CD4-positive, alpha-beta T cell (primary cell): ENCODE results near the gene SESN1. TPM values are rescaled to one million over a fixed set of nuclear protein-coding genes. Genes with fewer than 3 reads are reported as not detected.

ENCODE experiments used
- ATAC-seq: fragments of 200-7000 bp; cut with Tn5 transposase; one replicate; pipeline ENCODE4 v1.10.0; 2022; ENCODE audit warnings: mild to moderate bottlenecking; ENCODE audit not compliant: poor library complexity
- CTCF ChIA-PET: fragments of 350-600 bp; sonication (Branson Sonifier 250); formaldehyde crosslinking; loops from one replicate; lab custom pipeline; 2021; ENCODE audit warnings: antibody characterized with exemption, inconsistent platforms; lab: Charles Lee
- POLR2A ChIA-PET: fragments of 350-600 bp; sonication (Branson Sonifier 250); formaldehyde crosslinking; loops from one replicate; lab custom pipeline; 2021; ENCODE audit warnings: antibody characterized with exemption, inconsistent platforms; lab: Charles Lee
- DNase-seq, 14 experiments: peaks; one replicate each; pipeline ENCODE4 v3.0.0-alpha.2; 2013 to 2020; ENCODE audit warnings: mixed read lengths in 2 of 14
- H3K27ac ChIP-seq, 2 donors: one replicate each; pipeline versions ENCODE4 v1.5.1 to v1.7.0; 2013; ENCODE audit warnings: low read length in 2 of 2, low read depth in 1 of 2, mild to moderate bottlenecking in 1 of 2
- H3K27me3 ChIP-seq, 2 experiments: 1 replicate in 1 of 2; 2 replicates in 1 of 2; pipeline versions ENCODE4 v1.6.1 to v1.7.0; 2013; ENCODE audit warnings: low read length in 2 of 2, control low read depth in 1 of 2, mild to moderate bottlenecking in 1 of 2, moderate library complexity in 1 of 2; ENCODE audit not compliant: insufficient read depth in 2 of 2, control insufficient read depth in 1 of 2
- H3K36me3 ChIP-seq: one replicate; pipeline ENCODE4 v1.6.1; 2013; ENCODE audit warnings: low read length, control low read depth; ENCODE audit not compliant: insufficient read depth
- H3K4me1 ChIP-seq: one replicate; pipeline ENCODE4 v1.6.1; 2013; ENCODE audit warnings: low read length, control low read depth; ENCODE audit not compliant: insufficient read depth
- H3K4me3 ChIP-seq: one replicate; pipeline ENCODE4 v1.5.1; 2013; ENCODE audit warnings: mild to moderate bottlenecking, low read length, moderate library complexity
- H3K9me3 ChIP-seq, 2 experiments: 1 replicate in 1 of 2; 2 replicates in 1 of 2; pipeline versions ENCODE4 v1.6.1 to v1.7.0; 2013; ENCODE audit warnings: low read length in 2 of 2, mild to moderate bottlenecking in 2 of 2, control low read depth in 1 of 2, moderate library complexity in 1 of 2; ENCODE audit not compliant: control insufficient read depth in 1 of 2, insufficient read depth in 1 of 2
- H3K27ac Mint-ChIP-seq: one replicate; pipeline ENCODE4 v1.8.0; 2020; ENCODE audit warnings: mixed read lengths
- H3K27me3 Mint-ChIP-seq: one replicate; pipeline ENCODE4 v1.8.0; 2021; ENCODE audit warnings: mixed read lengths
- H3K36me3 Mint-ChIP-seq: one replicate; pipeline ENCODE4 v1.8.0; 2021; ENCODE audit warnings: low read depth, mixed read lengths
- H3K4me1 Mint-ChIP-seq: one replicate; pipeline ENCODE4 v1.8.0; 2021; ENCODE audit warnings: low read depth, mixed read lengths
- H3K4me3 Mint-ChIP-seq: one replicate; pipeline ENCODE4 v1.8.0; 2020; ENCODE audit warnings: mild to moderate bottlenecking, mixed read lengths
- H3K9me3 Mint-ChIP-seq: one replicate; pipeline ENCODE4 v1.8.0; 2020; ENCODE audit warnings: mixed read lengths
- CTCF ChIP-seq: fragments of 200-600 bp; IDR thresholded peaks from one replicate; pipeline ENCODE4 v1.8.0; 2022; ENCODE audit warnings: antibody characterized with exemption, mild to moderate bottlenecking
- intact Hi-C, 2 experiments: fragments of 100-400 bp; cut with DNase I in 1 of 2; cut with micrococcal nuclease in 1 of 2; formaldehyde crosslinking; loops; one replicate each; pipeline versions ENCODE4 v1.15.1 to v1.9.0; 2023 to 2025; cut with DNase I, micrococcal nuclease
- total RNA-seq, 174 experiments: library from RNA in 2 of 174; stranded (reverse) in 2 of 174; gene quantifications; one replicate each; pipeline ENCODE4 v1.2.3 and lab custom pipeline; 2021 to 2026

SESN1 gene
- total RNA-seq, 2 experiments from 2014 or later, result 95.9 to 98.3 TPM

- CTCF ChIA-PET, result interaction anchor here (1.0 to 1.7 kb wide), 2 partner anchors 12 to 42 kb away, joined by 3 read pairs; no protein-coding TSS in a partner anchor
- Mint-ChIP-seq H3K27ac (no peak overlapping the region), H3K36me3 (no peaks in the 10 kb centered on the region), H3K4me3 (no peak overlapping the region), H3K27me3 (no peaks in the 10 kb centered on the region), H3K9me3 (no peaks in the 10 kb centered on the region), H3K4me1 (peaks cover 73% of the 10 kb centered on the region)
- intact Hi-C loops, result no loop called here
- DNase-seq (no peak), ATAC-seq (no peak)
- POLR2A ChIA-PET, result interaction anchor here (2.7 kb wide), 1 partner anchor 52 kb away, joined by 9 read pairs; no protein-coding TSS in a partner anchor
- no peak overlapping the region for H3K27ac ChIP-seq
- peaks cover 20% of the 10 kb centered on the region for H3K4me1 ChIP-seq
- TF ChIP-seq CTCF, result no peak
- H3K9me3 ChIP-seq, result no peaks in the 10 kb centered on the region
- no peaks in the 10 kb centered on the region for H3K36me3 ChIP-seq
- no peak overlapping the region for H3K4me3 ChIP-seq
- no peaks in the 10 kb centered on the region for H3K27me3 ChIP-seq
Observed at GRCh38 chr6:109062216-109062615, 32.4 kb downstream of the SESN1 start.

- ChIA-PET CTCF (interaction anchor here (1.0 to 3.0 kb wide), 2 partner anchors 12 to 56 kb away, joined by 3 to 9 read pairs; no protein-coding TSS in a partner anchor), POLR2A (interaction anchor here (2.5 kb wide), 1 partner anchor 51 kb away, joined by 14 read pairs; no protein-coding TSS in a partner anchor)
- no peak for TF ChIP-seq CTCF
- H3K36me3 ChIP-seq, result no peaks in the 10 kb centered on the region
- Mint-ChIP-seq H3K9me3 (no peaks in the 10 kb centered on the region), H3K27me3 (no peaks in the 10 kb centered on the region), H3K4me1 (peaks cover 73% of the 10 kb centered on the region), H3K36me3 (no peaks in the 10 kb centered on the region), H3K4me3 (no peak overlapping the region), H3K27ac (peak overlapping the region; percentile 79)
- H3K4me3 ChIP-seq, result no peak overlapping the region
- no peaks in the 10 kb centered on the region for H3K9me3 ChIP-seq
- H3K4me1 ChIP-seq, result peaks cover 18% of the 10 kb centered on the region
- ATAC-seq, result no peak
- no peaks in the 10 kb centered on the region for H3K27me3 ChIP-seq
- no peak for DNase-seq
- intact Hi-C loops, result no loop called here
- H3K27ac ChIP-seq, result peak overlapping the region in 1 of 2 donors; percentile 63
Observed at GRCh38 chr6:109060571-109060970, 34.1 kb downstream of the SESN1 start.

- Mint-ChIP-seq H3K27me3 (no peaks in the 10 kb centered on the region), H3K27ac (peak overlapping the region; percentile 79), H3K36me3 (no peaks in the 10 kb centered on the region), H3K9me3 (no peaks in the 10 kb centered on the region), H3K4me1 (peaks cover 67% of the 10 kb centered on the region), H3K4me3 (peak overlapping the region; percentile 11)
- Histone ChIP-seq H3K4me1 (peaks cover 18% of the 10 kb centered on the region), H3K27me3 (no peaks in the 10 kb centered on the region), H3K4me3 (no peak overlapping the region), H3K36me3 (no peaks in the 10 kb centered on the region), H3K27ac (peak overlapping the region; percentile 29 to 63), H3K9me3 (no peaks in the 10 kb centered on the region)
- DNase-seq (peak in 4 of 14 experiments; percentile 21 to 83 (median 78)), ATAC-seq (peak; percentile 99)
- TF ChIP-seq CTCF, result no peak
- intact Hi-C loops, result loop anchor here (2.0 to 5.0 kb wide), 2 partner anchors 37 to 51 kb away; no protein-coding TSS in a partner anchor
- ChIA-PET POLR2A (interaction anchor here (2.5 kb wide), 1 partner anchor 50 kb away, joined by 14 read pairs; no protein-coding TSS in a partner anchor), CTCF (interaction anchor here (0.6 to 3.0 kb wide), 3 partner anchors 13 to 112 kb away, joined by 3 to 9 read pairs (median 3); no protein-coding TSS in a partner anchor)
Observed at GRCh38 chr6:109059571-109060021, 35.0 kb downstream of the SESN1 start.
